ENCODE data around the gene COQ7. TPM values are rescaled to one million over a fixed set of nuclear protein-coding genes. Genes with fewer than 3 reads are reported as not detected.

COQ7 gene
- total RNA-seq, 1 donor from 2014 or later = 22.0 TPM

DNA sequence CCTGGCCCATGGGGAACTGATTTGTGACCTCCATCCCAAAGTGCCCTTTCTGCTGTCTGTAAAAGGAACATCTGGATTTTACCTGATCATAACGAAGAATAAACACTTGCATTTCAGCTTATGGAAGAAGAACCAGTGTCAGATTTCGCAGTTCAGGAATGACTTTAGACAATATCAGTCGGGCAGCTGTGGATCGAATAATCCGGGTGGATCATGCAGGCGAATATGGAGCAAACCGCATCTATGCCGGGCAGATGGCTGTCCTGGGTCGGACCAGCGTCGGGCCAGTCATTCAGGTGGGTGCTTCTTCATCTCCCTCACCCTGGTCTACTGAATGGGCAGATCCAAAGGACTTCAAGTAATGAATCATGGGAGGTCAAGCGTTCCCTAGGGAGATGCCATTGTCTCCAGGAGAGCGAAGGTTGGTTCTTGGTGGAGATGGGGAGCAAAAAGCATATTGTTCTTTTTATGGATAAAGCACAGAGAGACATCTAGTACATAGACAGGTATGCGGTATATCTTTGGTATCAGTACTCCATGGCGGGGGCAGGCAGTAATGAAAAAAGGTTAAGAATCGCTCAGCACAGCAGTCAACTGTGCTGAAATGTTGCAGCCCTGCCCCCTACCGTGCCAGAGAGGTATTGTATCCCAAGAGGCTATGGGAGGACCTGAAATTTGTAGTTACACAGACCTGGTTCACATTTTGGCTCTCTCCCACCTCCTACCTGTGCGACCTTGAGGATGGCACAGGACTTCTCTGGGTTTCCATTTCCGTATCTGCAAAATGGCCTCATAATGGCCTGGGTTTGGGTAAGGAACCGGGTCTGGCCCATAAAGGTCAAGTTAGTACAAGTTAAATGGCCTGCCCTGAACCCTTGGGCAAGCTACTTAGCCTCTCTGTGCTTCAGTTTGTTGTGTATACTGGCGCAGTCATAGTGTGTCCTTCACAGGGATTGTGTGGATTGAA, 4.7 kb downstream of the COQ7 start:
- Mint-ChIP-seq H3K4me1 (peaks cover 16% of the 10 kb centered on the region), H3K27ac (no peak overlapping the region), H3K36me3 (ENCODE audit: low read depth) (peaks cover 12% of the 10 kb centered on the region), H3K27me3 (peaks cover 1% of the 10 kb centered on the region), H3K4me3 (no peak overlapping the region), H3K9me3 (no peaks in the 10 kb centered on the region)
- peak; percentile 87 for DNase-seq
- intact Hi-C loops (cut with micrococcal nuclease) = no loop called here

DNA sequence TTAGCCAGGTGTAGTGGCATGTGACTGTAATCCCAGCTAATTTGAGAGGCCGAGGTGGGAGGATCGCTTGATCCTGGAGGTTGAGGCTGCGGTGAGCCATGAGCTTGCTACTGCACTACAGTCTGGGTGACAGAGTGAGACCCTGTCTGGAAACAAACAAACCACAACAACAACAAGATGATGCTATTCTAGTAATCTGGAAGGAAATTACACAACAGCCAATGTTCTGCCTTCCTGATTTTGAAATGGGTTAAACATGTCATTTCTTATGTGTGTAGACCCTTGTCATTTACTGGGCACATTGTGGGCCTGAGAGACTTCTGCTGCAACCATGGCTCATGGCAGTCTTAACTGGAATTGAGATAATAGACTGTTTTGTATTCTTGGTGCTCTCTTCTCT, 5.9 kb downstream of the COQ7 start:
- intact Hi-C loops (cut with micrococcal nuclease) = no loop called here
- Mint-ChIP-seq H3K36me3 (ENCODE audit: low read depth) (peaks cover 12% of the 10 kb centered on the region), H3K4me3 (no peak overlapping the region), H3K4me1 (peaks cover 7% of the 10 kb centered on the region), H3K27ac (no peak overlapping the region), H3K9me3 (no peaks in the 10 kb centered on the region), H3K27me3 (no peaks in the 10 kb centered on the region)
- no peak for DNase-seq

DNA sequence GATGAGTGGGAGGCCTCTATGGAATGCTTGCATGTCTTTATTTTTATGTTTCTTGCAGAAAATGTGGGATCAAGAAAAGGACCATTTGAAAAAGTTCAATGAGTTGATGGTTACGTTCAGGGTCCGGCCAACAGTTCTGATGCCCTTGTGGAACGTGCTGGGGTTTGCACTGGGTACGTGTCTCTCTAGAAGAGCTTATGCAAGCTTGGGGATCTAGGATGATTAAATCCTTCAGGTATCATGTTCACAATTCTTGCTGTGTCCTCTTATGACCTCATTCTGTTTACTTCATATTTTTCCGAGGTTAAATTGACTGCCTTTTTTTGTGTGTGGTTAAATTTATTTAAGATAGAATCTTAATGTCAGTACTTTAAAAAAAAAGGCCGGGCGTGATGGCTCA, 6.4 kb downstream of the COQ7 start:
- intact Hi-C loops (cut with micrococcal nuclease) = no loop called here

DNA sequence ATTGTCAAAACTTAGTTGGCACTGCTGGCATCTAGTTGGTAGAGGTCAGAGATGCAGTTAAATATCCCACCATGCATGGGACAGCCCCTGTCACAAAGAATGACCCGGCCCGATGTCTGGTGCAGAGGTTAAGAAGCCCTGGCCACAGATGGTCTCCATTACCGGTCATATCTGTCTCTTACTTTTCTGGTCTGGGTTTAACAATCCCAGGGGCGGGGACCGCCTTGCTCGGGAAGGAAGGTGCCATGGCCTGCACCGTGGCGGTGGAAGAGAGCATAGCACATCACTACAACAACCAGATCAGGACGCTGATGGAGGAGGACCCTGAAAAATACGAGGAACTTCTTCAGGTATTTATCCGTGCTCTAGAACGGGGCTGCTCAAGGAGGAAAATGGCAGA, 8.1 kb downstream of the COQ7 start:
- H3K4me3 Mint-ChIP-seq = no peak overlapping the region
- no peaks in the 10 kb centered on the region for H3K27me3 Mint-ChIP-seq
- H3K36me3 Mint-ChIP-seq (ENCODE audit: low read depth) = peaks cover 16% of the 10 kb centered on the region
- no peaks in the 10 kb centered on the region for H3K9me3 Mint-ChIP-seq
- peaks cover 7% of the 10 kb centered on the region for H3K4me1 Mint-ChIP-seq
- H3K27ac Mint-ChIP-seq = no peak overlapping the region
- intact Hi-C loops (cut with micrococcal nuclease) = no loop called here
- no peak for DNase-seq

More for the DNA sequence above, 6.4 kb downstream of the COQ7 start:
- H3K36me3 Mint-ChIP-seq (ENCODE audit: low read depth) = peaks cover 15% of the 10 kb centered on the region
- H3K27ac Mint-ChIP-seq = no peak overlapping the region
- no peaks in the 10 kb centered on the region for H3K9me3 Mint-ChIP-seq
- H3K4me3 Mint-ChIP-seq = no peak overlapping the region
- no peaks in the 10 kb centered on the region for H3K27me3 Mint-ChIP-seq
- no peak for DNase-seq
- H3K4me1 Mint-ChIP-seq = peaks cover 7% of the 10 kb centered on the region

DNA sequence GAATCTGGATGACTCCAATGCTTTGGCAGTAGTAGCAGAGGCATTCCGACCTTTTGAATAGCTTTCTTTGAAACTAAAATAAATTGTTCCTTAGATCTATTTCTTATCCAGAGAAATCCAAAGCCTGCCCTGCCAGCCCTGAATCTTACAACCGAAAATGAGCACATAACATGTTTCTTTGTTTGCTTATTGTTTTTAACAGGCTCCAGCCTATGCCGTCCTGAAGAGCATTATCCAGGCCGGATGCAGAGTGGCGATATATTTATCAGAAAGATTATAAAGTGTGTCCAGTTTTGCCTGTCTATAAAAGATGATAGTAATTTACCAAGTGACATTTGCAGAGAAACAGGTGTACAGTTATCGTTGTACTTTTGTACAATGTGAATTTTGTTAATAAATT, 10.5 kb downstream of the COQ7 start:
- no peak overlapping the region for H3K27ac Mint-ChIP-seq
- no peak for DNase-seq
- H3K36me3 Mint-ChIP-seq (ENCODE audit: low read depth) = peaks cover 23% of the 10 kb centered on the region
- no peak overlapping the region for H3K4me3 Mint-ChIP-seq
- intact Hi-C loops (cut with micrococcal nuclease) = no loop called here
- no peaks in the 10 kb centered on the region for H3K27me3 Mint-ChIP-seq
- no peaks in the 10 kb centered on the region for H3K9me3 Mint-ChIP-seq
- H3K4me1 Mint-ChIP-seq = peaks cover 1% of the 10 kb centered on the region

DNA sequence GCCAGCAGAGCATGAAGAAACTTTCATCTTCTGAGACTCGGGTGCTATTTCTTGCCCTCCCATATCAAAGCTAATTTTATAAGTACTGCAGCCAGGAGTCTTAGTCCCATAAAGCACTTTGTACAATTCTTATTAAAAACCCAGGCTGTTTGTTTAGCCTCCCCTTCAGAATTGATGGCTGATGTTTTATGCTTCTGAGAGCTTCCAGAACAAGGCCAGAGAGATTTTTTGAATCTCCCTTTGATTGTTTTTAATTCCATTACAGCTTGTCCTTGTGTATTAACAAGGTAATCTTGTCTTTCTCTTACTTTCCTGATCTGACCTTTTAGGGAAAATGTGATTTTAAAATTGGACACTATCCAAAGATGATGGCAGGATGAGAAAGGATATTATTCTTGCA, 16.3 kb downstream of the COQ7 start:
- Mint-ChIP-seq H3K9me3 (no peaks in the 10 kb centered on the region), H3K27me3 (peaks cover 12% of the 10 kb centered on the region), H3K4me3 (no peak overlapping the region), H3K27ac (no peak overlapping the region), H3K4me1 (peaks cover 5% of the 10 kb centered on the region), H3K36me3 (ENCODE audit: low read depth) (peaks cover 13% of the 10 kb centered on the region)
- intact Hi-C loops (cut with micrococcal nuclease) = no loop called here
- no peak for DNase-seq

DNA sequence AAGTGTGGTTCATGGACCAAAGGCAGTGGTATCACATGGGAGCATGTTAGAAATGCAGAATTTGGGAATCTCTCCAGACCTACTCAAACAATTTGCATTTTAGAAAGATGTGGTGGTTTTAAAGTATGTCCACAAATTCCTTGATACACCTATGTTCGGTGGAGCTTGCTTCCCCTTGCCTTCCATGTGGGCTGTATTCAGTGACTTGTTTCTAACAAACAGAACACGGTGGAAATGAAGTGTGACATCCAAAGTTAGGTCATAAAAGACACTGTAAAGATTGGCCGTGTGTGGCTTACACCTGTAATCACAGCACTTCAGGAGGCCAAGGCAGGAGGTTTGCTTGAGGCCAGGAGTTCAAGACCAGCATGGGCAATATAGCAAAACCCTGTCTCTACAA, 16.7 kb downstream of the COQ7 start:
- H3K9me3 Mint-ChIP-seq = no peaks in the 10 kb centered on the region
- no peak overlapping the region for H3K4me3 Mint-ChIP-seq
- peaks cover 5% of the 10 kb centered on the region for H3K4me1 Mint-ChIP-seq
- no peak for DNase-seq
- peaks cover 12% of the 10 kb centered on the region for H3K27me3 Mint-ChIP-seq
- intact Hi-C loops (cut with micrococcal nuclease) = no loop called here
- H3K36me3 Mint-ChIP-seq (ENCODE audit: low read depth) = peaks cover 9% of the 10 kb centered on the region
- no peak overlapping the region for H3K27ac Mint-ChIP-seq

DNA sequence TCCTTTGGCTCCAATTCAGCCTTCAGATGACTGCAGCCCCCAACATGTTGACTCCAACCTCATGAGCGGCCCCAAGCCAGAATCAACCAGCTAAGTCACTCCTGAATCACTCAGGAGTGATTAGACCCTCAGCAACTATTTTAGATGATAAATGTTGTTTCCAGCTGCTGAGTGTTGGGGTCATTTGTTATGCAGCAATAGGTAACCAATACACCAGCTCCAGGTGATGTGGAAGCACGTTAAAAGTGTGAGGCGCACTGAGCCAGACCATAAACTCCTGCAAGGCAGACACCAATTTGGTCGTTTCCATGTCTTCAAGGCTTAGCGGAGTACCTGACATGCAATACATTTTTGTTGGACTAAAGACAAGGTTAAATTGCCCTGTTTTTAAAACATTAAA, 17.5 kb downstream of the COQ7 start:
- no peak overlapping the region for H3K4me3 Mint-ChIP-seq
- no peak overlapping the region for H3K27ac Mint-ChIP-seq
- intact Hi-C loops (cut with micrococcal nuclease) = loop anchor here (5.0 kb wide), 1 partner anchor 47 kb away; no protein-coding TSS in a partner anchor
- DNase-seq = no peak
- peaks cover 9% of the 10 kb centered on the region for H3K36me3 Mint-ChIP-seq (ENCODE audit: low read depth)
- peaks cover 5% of the 10 kb centered on the region for H3K4me1 Mint-ChIP-seq
- peaks cover 12% of the 10 kb centered on the region for H3K27me3 Mint-ChIP-seq
- no peaks in the 10 kb centered on the region for H3K9me3 Mint-ChIP-seq

DNA sequence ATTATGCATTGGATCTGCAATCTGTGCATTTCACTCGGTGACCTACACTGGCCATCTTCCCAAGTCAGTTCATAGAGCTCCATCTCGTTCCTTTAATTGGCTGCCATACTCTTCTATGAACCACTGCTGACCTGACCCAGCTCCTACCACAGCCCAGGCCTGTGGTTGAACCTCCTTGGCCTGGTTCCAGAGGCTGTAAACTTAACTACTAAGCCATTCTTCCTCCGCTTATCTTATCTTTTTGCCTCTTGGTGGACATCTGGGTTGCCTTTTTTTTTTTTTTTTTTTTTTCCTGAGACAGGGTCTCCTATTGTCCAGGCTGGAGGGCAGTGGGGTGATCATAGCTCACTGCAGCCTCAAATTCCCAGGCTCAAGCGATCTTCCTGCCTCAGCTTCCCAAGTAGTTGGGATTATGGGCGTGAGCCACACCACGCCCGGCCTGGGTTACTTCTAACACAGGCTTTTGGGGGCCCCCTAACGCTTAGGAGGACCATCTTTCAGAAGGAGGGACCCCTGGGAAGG, 18.3 kb downstream of the COQ7 start:
- no peak for DNase-seq
- Mint-ChIP-seq H3K9me3 (no peaks in the 10 kb centered on the region), H3K27me3 (peaks cover 12% of the 10 kb centered on the region), H3K4me3 (no peak overlapping the region), H3K36me3 (ENCODE audit: low read depth) (peaks cover 9% of the 10 kb centered on the region), H3K27ac (no peak overlapping the region), H3K4me1 (peaks cover 5% of the 10 kb centered on the region)
- intact Hi-C loops (cut with micrococcal nuclease) = loop anchor here (1.0 to 5.0 kb wide), 6 partner anchors 34 to 417 kb away; no protein-coding TSS in a partner anchor

DNA sequence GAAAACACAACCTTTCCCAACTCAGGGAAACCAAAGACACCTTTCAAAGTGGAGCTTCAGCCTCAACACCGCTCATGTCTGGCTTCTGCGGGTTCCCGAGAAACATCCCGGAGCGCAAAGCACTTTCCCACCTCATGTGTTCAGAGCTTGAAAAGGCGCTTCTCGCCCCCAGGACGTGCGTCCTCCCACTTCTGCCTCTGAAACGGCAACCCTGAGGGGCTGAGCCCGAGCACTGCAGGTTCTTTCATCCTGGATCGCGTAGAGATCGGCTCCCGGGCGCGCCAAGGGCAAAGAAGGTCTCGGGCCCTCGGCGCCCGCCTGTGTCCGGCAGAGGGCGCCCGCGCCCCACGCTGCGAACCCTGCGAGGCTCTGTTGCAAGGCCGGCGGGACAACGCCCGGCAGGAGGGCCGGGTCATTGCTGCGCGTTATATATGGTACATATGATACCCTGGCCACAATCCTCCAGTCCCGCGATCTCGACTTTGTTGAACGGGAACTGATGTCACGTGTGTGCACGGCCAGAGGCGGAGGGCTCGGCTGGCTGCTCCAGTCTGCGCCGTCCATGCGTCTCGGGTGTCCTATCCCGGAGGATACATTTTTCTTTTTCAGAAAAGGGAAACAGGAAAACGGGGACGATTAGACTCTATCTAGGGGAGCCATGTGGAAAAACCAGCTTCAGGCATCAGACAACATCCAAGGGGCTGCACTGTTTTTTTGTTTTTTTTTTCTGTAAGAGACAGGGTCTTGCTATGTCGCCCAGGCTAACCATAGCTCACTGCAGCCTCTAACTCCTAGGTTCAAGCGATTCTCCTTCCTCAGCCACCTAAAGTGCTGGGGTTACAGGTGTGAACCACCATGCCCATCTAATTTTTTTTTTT, 19.1 kb downstream of the COQ7 start:
- Mint-ChIP-seq H3K27me3 (peaks cover 12% of the 10 kb centered on the region), H3K27ac (no peak overlapping the region), H3K9me3 (peaks cover 1% of the 10 kb centered on the region), H3K4me1 (peaks cover 5% of the 10 kb centered on the region), H3K36me3 (ENCODE audit: low read depth) (peaks cover 8% of the 10 kb centered on the region), H3K4me3 (peak overlapping the region; percentile 81)
- DNase-seq = peak; percentile 95
- intact Hi-C loops (cut with micrococcal nuclease) = loop anchor here (1.0 to 5.0 kb wide), 6 partner anchors 33 to 416 kb away; no protein-coding TSS in a partner anchor

DNA sequence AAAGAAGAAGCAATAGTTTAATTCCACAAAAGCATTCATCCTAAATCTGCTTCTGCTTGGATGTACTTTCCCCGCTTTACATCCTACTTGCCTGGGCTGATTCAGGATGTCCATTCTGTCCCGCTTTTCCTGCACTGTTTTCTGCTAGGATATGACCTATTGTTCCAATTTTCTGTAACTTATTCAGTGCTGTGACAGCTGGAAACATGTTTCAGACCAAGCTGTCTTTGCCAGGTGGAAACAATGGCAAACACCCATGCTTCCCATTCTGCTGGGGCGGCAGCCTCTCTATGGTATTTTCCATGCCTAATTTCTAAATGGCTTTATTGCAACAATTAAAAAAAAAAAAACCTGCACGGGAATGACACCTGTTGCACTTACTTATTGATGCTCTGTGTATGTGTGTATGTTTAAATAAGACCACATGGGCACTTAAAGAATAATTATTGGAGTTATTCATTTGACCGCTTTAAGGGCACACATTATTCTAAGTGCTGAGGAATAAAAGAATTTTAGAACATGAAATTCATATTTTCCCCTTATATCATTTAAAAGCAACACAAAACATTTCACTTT, 21.0 kb downstream of the COQ7 start:
- Mint-ChIP-seq H3K36me3 (ENCODE audit: low read depth) (peaks cover 5% of the 10 kb centered on the region), H3K4me3 (no peak overlapping the region), H3K9me3 (peaks cover 7% of the 10 kb centered on the region), H3K4me1 (peaks cover 5% of the 10 kb centered on the region), H3K27me3 (peaks cover 11% of the 10 kb centered on the region), H3K27ac (no peak overlapping the region)
- intact Hi-C loops (cut with micrococcal nuclease) = loop anchor here (5.0 kb wide), 1 partner anchor 44 kb away; no protein-coding TSS in a partner anchor
- DNase-seq = no peak

DNA sequence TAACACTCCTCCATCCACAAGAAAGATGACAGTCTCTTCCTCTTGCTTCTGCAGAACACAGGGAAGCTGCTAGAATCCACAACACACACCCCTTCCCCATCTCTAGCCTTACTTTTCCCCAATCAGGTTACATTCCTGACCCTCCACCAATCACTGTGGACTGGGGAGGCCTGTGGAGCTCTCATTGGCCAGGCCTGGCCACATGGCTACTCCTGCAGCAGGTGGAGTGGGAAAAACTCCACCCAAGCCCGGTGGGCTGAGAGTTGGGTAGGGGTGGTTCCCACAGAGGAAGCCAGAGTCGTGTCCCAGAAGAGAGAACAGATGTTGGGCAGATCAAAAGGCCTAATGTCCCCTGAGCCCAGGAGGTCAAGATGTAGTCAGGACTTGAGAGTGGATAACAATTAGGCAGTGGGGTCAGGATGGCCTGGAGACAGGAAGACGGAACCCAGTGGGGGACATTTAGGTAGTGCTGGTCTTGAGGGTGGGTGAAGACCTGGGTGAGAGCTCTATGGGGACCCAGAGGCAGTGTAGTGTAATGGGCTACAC, 22.1 kb downstream of the COQ7 start:
- Mint-ChIP-seq H3K9me3 (peaks cover 7% of the 10 kb centered on the region), H3K36me3 (ENCODE audit: low read depth) (peaks cover 5% of the 10 kb centered on the region), H3K27ac (no peak overlapping the region), H3K4me1 (peaks cover 5% of the 10 kb centered on the region), H3K4me3 (no peak overlapping the region), H3K27me3 (peaks cover 9% of the 10 kb centered on the region)
- intact Hi-C loops (cut with micrococcal nuclease) = loop anchor here (5.0 kb wide), 1 partner anchor 43 kb away; no protein-coding TSS in a partner anchor
- DNase-seq = no peak

DNA sequence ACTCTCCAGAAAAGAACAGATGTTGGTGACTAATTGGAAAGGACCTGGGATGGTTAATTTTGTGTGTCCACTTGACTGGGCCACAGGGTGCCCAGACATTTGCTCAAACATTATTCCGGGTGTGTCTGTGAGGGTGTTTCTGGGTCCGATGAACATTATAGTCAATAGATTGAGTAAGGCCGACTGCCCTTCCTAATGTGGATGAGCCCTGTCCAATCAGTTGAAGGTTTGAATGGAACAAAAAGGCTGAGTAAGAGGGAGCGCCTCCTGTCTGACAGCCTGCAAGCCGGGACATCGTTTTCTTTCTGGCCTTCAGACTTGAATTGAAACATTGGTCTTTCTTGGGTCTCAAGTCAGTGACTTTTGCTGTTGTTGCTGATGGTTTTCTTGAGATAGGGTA, 23.5 kb downstream of the COQ7 start:
- H3K27me3 Mint-ChIP-seq = peaks cover 5% of the 10 kb centered on the region
- peaks cover 10% of the 10 kb centered on the region for H3K4me1 Mint-ChIP-seq
- H3K4me3 Mint-ChIP-seq = no peak overlapping the region
- no peak for DNase-seq
- peaks cover 5% of the 10 kb centered on the region for H3K36me3 Mint-ChIP-seq (ENCODE audit: low read depth)
- no peak overlapping the region for H3K27ac Mint-ChIP-seq
- intact Hi-C loops (cut with micrococcal nuclease) = no loop called here
- peaks cover 13% of the 10 kb centered on the region for H3K9me3 Mint-ChIP-seq
